Measurements from ENCODE around the gene S100A7. TPM values are rescaled to one million over a fixed set of nuclear protein-coding genes. Genes with fewer than 3 reads are reported as not detected.

The S100A7 gene
- total and polyA plus RNA-seq, 2 of the 8 experiments (the other 6 are each of a cell fraction or from before 2014, with no cell fraction given): not detected

DNA sequence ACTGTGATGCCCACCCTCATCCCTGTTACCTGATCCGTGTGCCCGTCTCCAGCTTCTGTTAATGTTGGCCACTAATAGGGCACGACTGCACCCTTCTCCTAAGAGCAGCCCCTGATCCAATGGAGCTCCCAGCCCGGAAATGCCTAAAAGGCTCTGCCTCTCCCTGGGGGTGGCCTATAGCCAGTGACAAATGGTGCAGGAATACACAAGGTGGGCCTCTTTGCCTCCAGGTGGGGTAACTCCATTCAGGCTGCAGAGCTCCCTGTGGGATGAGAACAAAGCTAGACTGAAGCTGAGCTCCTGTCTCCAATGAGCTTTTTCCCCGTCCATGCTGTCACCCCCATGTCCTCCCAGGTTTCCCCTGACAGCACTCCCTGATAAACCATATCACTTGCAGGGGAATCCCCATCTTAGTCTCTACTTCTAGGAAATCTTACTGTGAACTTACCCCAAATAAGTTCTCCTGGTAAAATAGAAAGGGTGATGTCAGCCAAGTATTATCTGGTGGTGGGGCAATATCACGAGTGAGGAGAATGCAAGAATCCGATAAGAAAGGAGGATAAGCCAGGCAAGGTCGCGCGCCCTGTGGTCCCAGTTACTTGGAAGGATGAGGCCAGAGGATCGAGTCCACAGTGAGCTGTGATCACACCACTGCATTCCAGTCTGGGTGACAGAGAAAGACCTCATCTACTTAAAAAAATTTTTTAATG is 25.6 kb downstream of the S100A7 start:
- Histone ChIP-seq H3K4ac (replicated peaks; ENCODE audit: insufficient read length, low read depth, low read length) (no peak overlapping the region), H2AFZ (ENCODE audit: low read length) (no peak overlapping the region), H3K23ac (ENCODE audit: insufficient read length) (no peak overlapping the region), H4K8ac (ENCODE audit: extremely low read depth, insufficient read depth, low read length) (no peak overlapping the region), H4K5ac (ENCODE audit: insufficient read length, low read depth, low read length) (no peak overlapping the region), H3K79me2 (ENCODE audit: control insufficient read depth in 1 of 2, insufficient read depth in 2 of 2, low read length in 2 of 2) (no peaks in the 10 kb centered on the region), H2BK12ac (ENCODE audit: low read depth, low read length) (no peak overlapping the region), H4K20me1 (replicated peaks in 1 of 2; ENCODE audit: control insufficient read depth in 1 of 2, insufficient read depth in 2 of 2, low read length in 2 of 2) (peaks cover 0 to 5% of the 10 kb centered on the region in 2 experiments), H2AK5ac (ENCODE audit: low read depth, low read length) (no peak overlapping the region), H4K91ac (replicated peaks; ENCODE audit: insufficient read length, low read length) (no peak overlapping the region), H2BK120ac (replicated peaks; ENCODE audit: low read depth, low read length) (no peak overlapping the region), H3K56ac (replicated peaks; ENCODE audit: insufficient read length, low read depth, low read length) (no peak overlapping the region), H3K4me1 (replicated peaks in 1 of 4; ENCODE audit: control insufficient read depth in 3 of 4, insufficient read depth in 4 of 4, low read length in 3 of 4) (no peaks in the 10 kb centered on the region; a peak in 1 of 7 replicates), H3K23me2 (ENCODE audit: low read depth, low read length) (no peaks in the 10 kb centered on the region; the same call in 1 of the 2 replicates), H3K9me3 (ENCODE audit: insufficient read depth in 2 of 2, low read depth in 1 of 2, low read length in 1 of 2) (no peaks in the 10 kb centered on the region), H3K27ac (ENCODE audit: low read depth, low read length) (no peak overlapping the region), H3K14ac (ENCODE audit: insufficient read length) (no peak overlapping the region), H3K27me3 (replicated peaks in 1 of 4; ENCODE audit: control insufficient read depth in 3 of 4, extremely low read depth in 1 of 4, insufficient read depth in 3 of 4, low read length in 3 of 4) (no peaks in the 10 kb centered on the region), H3K18ac (ENCODE audit: extremely low read depth, low read length) (no peak overlapping the region), H3K4me2 (ENCODE audit: insufficient read depth in 1 of 2, low read depth in 2 of 2, low read length in 2 of 2) (no peak overlapping the region), H2BK20ac (ENCODE audit: low read length) (no peak overlapping the region), H3K9ac (replicated peaks in 1 of 4; ENCODE audit: extremely low read depth in 1 of 4, low read depth in 3 of 4, low read length in 3 of 4) (no peak overlapping the region), H2BK15ac (ENCODE audit: low read length) (no peak overlapping the region), H3K36me3 (ENCODE audit: control insufficient read depth in 2 of 4, insufficient read depth in 4 of 4, low read length in 3 of 4) (no peaks in the 10 kb centered on the region), H3K4me3 (ENCODE audit: extremely low read depth in 1 of 4, insufficient read depth in 2 of 4, low read depth in 3 of 4, low read length in 4 of 4) (no peak overlapping the region), H2BK5ac (ENCODE audit: low read depth, low read length) (no peak overlapping the region), H3K79me1 (ENCODE audit: low read depth, low read length) (no peaks in the 10 kb centered on the region)
- 92% methylated on average over 11 of the region's 11 CpGs; no CpG with 5 or more reads in 1 of the 2 experiments for WGBS, 2 experiments (ENCODE audit: extremely low coverage in 1 of 2, insufficient coverage in 1 of 2, insufficient read length in 1 of 2, insufficient replicate concordance in 2 of 2, low coverage in 1 of 2, low lambda C conversion rate in 2 of 2, missing lambda C conversion rate in 1 of 2)
- TF ChIP-seq SIRT6 (IDR thresholded peaks at IDR 0.05; ENCODE audit: low read length) (no peak), RAD21 (IDR thresholded peaks at IDR 0.05 in 1 of 2, conservative IDR thresholded peaks at IDR 0.05 in 1 of 2; ENCODE audit: low read depth in 2 of 2, low read length in 2 of 2) (no peak), RBBP5 (IDR thresholded peaks at IDR 0.05; ENCODE audit: borderline replicate concordance, low read depth, low read length) (no peak), CHD2 (IDR thresholded peaks at IDR 0.05; ENCODE audit: low read length) (no peak), CTBP2 (IDR thresholded peaks at IDR 0.05; ENCODE audit: borderline replicate concordance, insufficient read depth, insufficient read length, low read length) (no peak), TAF1 (IDR thresholded peaks at IDR 0.05; ENCODE audit: low read depth, low read length) (no peak)
- TF ChIP-seq, protein P1, sequence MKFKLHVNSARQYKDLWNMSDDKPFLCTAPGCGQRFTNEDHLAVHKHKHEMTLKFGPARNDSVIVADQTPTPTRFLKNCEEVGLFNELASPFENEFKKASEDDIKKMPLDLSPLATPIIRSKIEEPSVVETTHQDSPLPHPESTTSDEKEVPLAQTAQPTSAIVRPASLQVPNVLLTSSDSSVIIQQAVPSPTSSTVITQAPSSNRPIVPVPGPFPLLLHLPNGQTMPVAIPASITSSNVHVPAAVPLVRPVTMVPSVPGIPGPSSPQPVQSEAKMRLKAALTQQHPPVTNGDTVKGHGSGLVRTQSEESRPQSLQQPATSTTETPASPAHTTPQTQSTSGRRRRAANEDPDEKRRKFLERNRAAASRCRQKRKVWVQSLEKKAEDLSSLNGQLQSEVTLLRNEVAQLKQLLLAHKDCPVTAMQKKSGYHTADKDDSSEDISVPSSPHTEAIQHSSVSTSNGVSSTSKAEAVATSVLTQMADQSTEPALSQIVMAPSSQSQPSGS (IDR thresholded peaks at IDR 0.05; ENCODE audit: low read length): no peak
- TF ChIP-seq, protein P2, sequence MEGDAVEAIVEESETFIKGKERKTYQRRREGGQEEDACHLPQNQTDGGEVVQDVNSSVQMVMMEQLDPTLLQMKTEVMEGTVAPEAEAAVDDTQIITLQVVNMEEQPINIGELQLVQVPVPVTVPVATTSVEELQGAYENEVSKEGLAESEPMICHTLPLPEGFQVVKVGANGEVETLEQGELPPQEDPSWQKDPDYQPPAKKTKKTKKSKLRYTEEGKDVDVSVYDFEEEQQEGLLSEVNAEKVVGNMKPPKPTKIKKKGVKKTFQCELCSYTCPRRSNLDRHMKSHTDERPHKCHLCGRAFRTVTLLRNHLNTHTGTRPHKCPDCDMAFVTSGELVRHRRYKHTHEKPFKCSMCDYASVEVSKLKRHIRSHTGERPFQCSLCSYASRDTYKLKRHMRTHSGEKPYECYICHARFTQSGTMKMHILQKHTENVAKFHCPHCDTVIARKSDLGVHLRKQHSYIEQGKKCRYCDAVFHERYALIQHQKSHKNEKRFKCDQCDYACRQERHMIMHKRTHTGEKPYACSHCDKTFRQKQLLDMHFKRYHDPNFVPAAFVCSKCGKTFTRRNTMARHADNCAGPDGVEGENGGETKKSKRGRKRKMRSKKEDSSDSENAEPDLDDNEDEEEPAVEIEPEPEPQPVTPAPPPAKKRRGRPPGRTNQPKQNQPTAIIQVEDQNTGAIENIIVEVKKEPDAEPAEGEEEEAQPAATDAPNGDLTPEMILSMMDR (IDR thresholded peaks at IDR 0.05; ENCODE audit: control extremely low read depth in 1 of 3, insufficient read depth in 1 of 3, low read depth in 1 of 3, low read length in 3 of 3): no peak
- POLR2A ChIA-PET (ENCODE audit: partially characterized antibody): no interaction called here
- CTCF ChIA-PET (ENCODE audit: partially characterized antibody): interaction anchor here (0.7 to 3.1 kb wide), 3 partner anchors 8 to 60 kb away, joined by 3 to 13 read pairs (median 7); no protein-coding TSS in a partner anchor
- no peak for FAIRE-seq
- no peak for DNase-seq (ENCODE audit: low read depth in 1 of 2, low spot score in 2 of 2)

Measured in H1 (cell line).